ENCODE measurements around the gene RPL5.

The RPL5 gene

GRCh38 chr1:92858564-92859399 lies 26.9 kb downstream of the RPL5 start:
- no peak for DNase-seq

- DNase-seq, result no peak
These were observed 27.7 kb downstream of the RPL5 start for GRCh38 chr1:92859400-92860039.

GRCh38 chr1:92862605-92863004 lies 30.8 kb downstream of the RPL5 start:
- no peak for DNase-seq

GRCh38 chr1:92864131-92864530 lies 32.3 kb downstream of the RPL5 start:
- DNase-seq, result no peak

- no peak for DNase-seq
These were observed 38.8 kb downstream of the RPL5 start for GRCh38 chr1:92870591-92870990.

GRCh38 chr1:92872719-92873118 lies 40.9 kb downstream of the RPL5 start:
- DNase-seq, result no peak

GRCh38 chr1:92874987-92875386 lies 43.1 kb downstream of the RPL5 start:
- no peak for DNase-seq

- DNase-seq, result no peak
These were observed 44.5 kb downstream of the RPL5 start for GRCh38 chr1:92876351-92876750.

GRCh38 chr1:92877081-92877711 lies 45.4 kb downstream of the RPL5 start:
- DNase-seq, result no peak

- no peak for DNase-seq
These were observed 46.0 kb downstream of the RPL5 start for GRCh38 chr1:92877792-92878191.

GRCh38 chr1:92879316-92879968 lies 47.6 kb downstream of the RPL5 start:
- DNase-seq, result no peak

GRCh38 chr1:92881391-92881790 lies 49.6 kb downstream of the RPL5 start:
- no peak for DNase-seq

GRCh38 chr1:92882819-92883218 lies 51.0 kb downstream of the RPL5 start:
- peak; percentile 15 for DNase-seq

- no peak for DNase-seq
These were observed 51.5 kb downstream of the RPL5 start for GRCh38 chr1:92883297-92883696.

GRCh38 chr1:92884195-92884594 lies 52.4 kb downstream of the RPL5 start:
- DNase-seq, result no peak

GRCh38 chr1:92886886-92887419 lies 55.1 kb downstream of the RPL5 start:
- DNase-seq, result no peak

- no peak for DNase-seq
These were observed 55.6 kb downstream of the RPL5 start for GRCh38 chr1:92887465-92887864.

Measured in activated CD4-positive, alpha-beta T cell treated with anti-CD3 and anti-CD28 coated beads for 1 hour (primary cell).